ENCODE results near the gene UCN3.

DNA sequence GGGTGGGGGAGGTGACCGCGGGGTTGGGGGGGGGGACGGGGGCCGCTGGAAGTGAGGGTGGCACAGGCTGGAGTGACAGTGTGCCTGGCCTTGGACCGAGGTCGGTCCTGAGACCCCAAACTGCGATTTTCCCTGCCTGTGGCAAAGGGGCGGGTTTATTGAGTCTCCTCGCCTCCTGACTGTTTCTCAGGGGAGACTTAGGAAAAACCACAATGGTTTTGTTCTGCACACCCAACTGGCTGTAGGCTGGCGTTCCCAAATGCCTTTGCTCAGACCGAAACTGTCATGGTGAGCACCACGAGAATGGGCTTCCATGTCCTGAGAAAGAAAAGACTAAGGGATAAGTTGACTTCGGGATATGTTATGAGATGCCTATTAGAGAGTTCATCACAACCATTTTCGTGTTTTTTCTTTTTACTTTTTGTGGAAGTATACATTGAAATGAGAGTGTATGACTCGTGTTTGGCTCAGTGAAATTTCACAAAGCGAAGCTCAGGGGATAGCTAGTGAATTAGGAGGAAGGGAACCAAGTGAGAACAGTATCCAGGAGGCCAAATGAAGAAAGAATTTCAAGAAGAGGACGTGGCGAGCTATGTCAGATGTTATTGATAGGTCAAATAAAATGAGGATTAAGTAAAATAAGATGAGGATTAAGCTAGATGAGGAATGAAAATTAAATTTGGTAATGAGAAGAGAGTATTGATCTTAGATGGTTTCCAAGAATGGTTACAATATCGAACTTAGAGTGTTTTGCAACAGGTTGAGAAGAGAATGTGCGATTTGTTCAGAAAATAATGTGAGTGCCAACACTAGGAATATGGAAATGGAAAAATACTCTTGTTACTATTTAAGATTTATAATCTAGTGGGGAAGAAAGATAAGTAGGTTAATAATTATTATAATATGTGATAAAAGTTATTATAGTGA lies 48.5 kb downstream of the UCN3 start:
- TF ChIP-seq, protein P1, sequence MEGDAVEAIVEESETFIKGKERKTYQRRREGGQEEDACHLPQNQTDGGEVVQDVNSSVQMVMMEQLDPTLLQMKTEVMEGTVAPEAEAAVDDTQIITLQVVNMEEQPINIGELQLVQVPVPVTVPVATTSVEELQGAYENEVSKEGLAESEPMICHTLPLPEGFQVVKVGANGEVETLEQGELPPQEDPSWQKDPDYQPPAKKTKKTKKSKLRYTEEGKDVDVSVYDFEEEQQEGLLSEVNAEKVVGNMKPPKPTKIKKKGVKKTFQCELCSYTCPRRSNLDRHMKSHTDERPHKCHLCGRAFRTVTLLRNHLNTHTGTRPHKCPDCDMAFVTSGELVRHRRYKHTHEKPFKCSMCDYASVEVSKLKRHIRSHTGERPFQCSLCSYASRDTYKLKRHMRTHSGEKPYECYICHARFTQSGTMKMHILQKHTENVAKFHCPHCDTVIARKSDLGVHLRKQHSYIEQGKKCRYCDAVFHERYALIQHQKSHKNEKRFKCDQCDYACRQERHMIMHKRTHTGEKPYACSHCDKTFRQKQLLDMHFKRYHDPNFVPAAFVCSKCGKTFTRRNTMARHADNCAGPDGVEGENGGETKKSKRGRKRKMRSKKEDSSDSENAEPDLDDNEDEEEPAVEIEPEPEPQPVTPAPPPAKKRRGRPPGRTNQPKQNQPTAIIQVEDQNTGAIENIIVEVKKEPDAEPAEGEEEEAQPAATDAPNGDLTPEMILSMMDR (IDR thresholded peaks at IDR 0.05) = no peak
- TF ChIP-seq POLR2A (IDR thresholded peaks at IDR 0.05) = no peak

All from esophagus squamous epithelium (tissue), 4 donors.